Endothelial cell of umbilical vein (primary cell): ENCODE data around the gene LNPEP. TPM values are rescaled to one million over a fixed set of nuclear protein-coding genes. Genes with fewer than 3 reads are reported as not detected.

Experiments
- BruUV-seq: library from RNA; stranded (reverse); fragments of 400-500 nt; replicated peaks from 2 replicates; lab custom pipeline; 2021; lab: Mats Ljungman, UMichigan
- CTCF ChIA-PET: fragments of 300-600, 350-600 bp; sonication (Branson Sonifier 250); formaldehyde crosslinking; loops from one replicate; lab custom pipeline; 2021; ENCODE audit warnings: antibody characterized with exemption, inconsistent platforms; lab: Charles Lee
- POLR2A ChIA-PET: fragments of 300-600, 350-600 bp; sonication (Branson Sonifier 250); formaldehyde crosslinking; loops from one replicate; lab custom pipeline; 2021; ENCODE audit warnings: antibody characterized with exemption, inconsistent platforms; lab: Charles Lee
- DNase-seq: peaks from one replicate; pipeline ENCODE4 v3.0.0-alpha.2; 2011; ENCODE audit warnings: low read depth, low spot score
- FAIRE-seq: peaks from 2 replicates; lab custom pipeline; 2011; peaks lifted over from hg19 to GRCh38; lab: Jason Lieb, UNC
- H2AFZ ChIP-seq: 2 replicates; pipeline ENCODE4 v1.6.0; 2012; ENCODE audit warnings: low read depth, low read length, control low read depth, inconsistent platforms
- H3K27ac ChIP-seq: 2 replicates; pipeline ENCODE4 v1.5.1; 2011; ENCODE audit warnings: low read depth, mild to moderate bottlenecking, control low read depth, low read length, moderate library complexity; ENCODE audit not compliant: insufficient read depth
- H3K27me3 ChIP-seq, 2 experiments: 2 replicates each; pipeline versions ENCODE4 v1.6.0 to v1.6.1; 2011; ENCODE audit warnings: low read length in 2 of 2, mixed read lengths in 1 of 2; ENCODE audit not compliant: control insufficient read depth in 2 of 2, insufficient read depth in 2 of 2
- H3K36me3 ChIP-seq, 2 experiments: 2 replicates in 1 of 2; 3 replicates in 1 of 2; pipeline ENCODE4 v1.5.1; 2011; ENCODE audit warnings: low read length in 2 of 2, mild to moderate bottlenecking in 1 of 2, moderate library complexity in 1 of 2; ENCODE audit not compliant: control insufficient read depth in 2 of 2, insufficient read depth in 2 of 2; ENCODE audit errors: extremely low read depth in 1 of 2
- H3K4me1 ChIP-seq: 3 replicates; pipeline ENCODE4 v1.5.1; 2011; ENCODE audit warnings: mild to moderate bottlenecking, low read length; ENCODE audit not compliant: control insufficient read depth, insufficient read depth; ENCODE audit errors: extremely low read depth
- H3K4me2 ChIP-seq: 2 replicates; pipeline ENCODE4 v1.6.1; 2011; ENCODE audit warnings: low read length, control low read depth, mixed read lengths; ENCODE audit not compliant: insufficient read depth
- H3K4me3 ChIP-seq, 3 experiments: fragments of 200-600 bp in 1 of 3; sonication (generic), shearing (Covaris generic) in 1 of 3; replicated peaks in 1 of 3; 2 replicates each; pipeline ENCODE4 v1.5.1; 2011 to 2016; ENCODE audit warnings: control low read depth in 3 of 3, low read length in 3 of 3, mild to moderate bottlenecking in 2 of 3, inconsistent platforms in 1 of 3, low read depth in 1 of 3, moderate library complexity in 1 of 3; ENCODE audit not compliant: insufficient read depth in 1 of 3
- H3K79me2 ChIP-seq: 2 replicates; pipeline ENCODE4 v1.6.0; 2012; ENCODE audit warnings: low read length, inconsistent platforms; ENCODE audit not compliant: control insufficient read depth, insufficient read depth
- H3K9ac ChIP-seq: replicated peaks from 2 replicates; pipeline ENCODE3; 2011; ENCODE audit warnings: low read length, control low read depth; ENCODE audit not compliant: insufficient read depth; ENCODE audit errors: extremely low read depth
- H3K9me1 ChIP-seq: replicated peaks from 3 replicates; pipeline ENCODE4 v1.6.0; 2011; ENCODE audit warnings: mild to moderate bottlenecking, low read length; ENCODE audit not compliant: control insufficient read depth, insufficient read depth; ENCODE audit errors: extremely low read depth
- H3K9me3 ChIP-seq: replicated peaks from 2 replicates; pipeline ENCODE4 v1.5.1; 2012; ENCODE audit warnings: low read length, inconsistent platforms; ENCODE audit not compliant: control insufficient read depth, insufficient read depth
- H4K20me1 ChIP-seq: replicated peaks from 2 replicates; pipeline ENCODE3; 2011; ENCODE audit warnings: mild to moderate bottlenecking, low read length; ENCODE audit not compliant: control insufficient read depth, insufficient read depth; ENCODE audit errors: extremely low read depth
- CTCF ChIP-seq, 2 donors: IDR thresholded peaks; 1 replicate in 1 of 2; 2 replicates in 1 of 2; pipeline ENCODE4 v1.5.1; 2011; ENCODE audit warnings: low read length in 2 of 2, mild to moderate bottlenecking in 2 of 2, moderate library complexity in 2 of 2, control low read depth in 1 of 2, inconsistent platforms in 1 of 2, low read depth in 1 of 2; ENCODE audit not compliant: insufficient read depth in 1 of 2; ENCODE audit errors: extremely low read depth in 1 of 2
- EZH2 ChIP-seq: IDR thresholded peaks from 2 replicates; pipeline ENCODE4 v1.6.1; 2012; ENCODE audit warnings: borderline replicate concordance, low read depth, mild to moderate bottlenecking, moderate library complexity, low read length, inconsistent platforms; ENCODE audit not compliant: severe bottlenecking
- FOS ChIP-seq: IDR thresholded peaks from 2 replicates; pipeline ENCODE4 v1.6.1; 2011; ENCODE audit warnings: mild to moderate bottlenecking, low read length, moderate library complexity, borderline replicate concordance; ENCODE audit not compliant: insufficient read depth
- GATA2 ChIP-seq: IDR thresholded peaks from 2 replicates; pipeline ENCODE4 v1.7.0; 2011; ENCODE audit warnings: low read depth, mild to moderate bottlenecking, moderate library complexity, mixed read lengths, low read length; ENCODE audit not compliant: insufficient read length, insufficient read depth
- JUN ChIP-seq: IDR thresholded peaks from 2 replicates; pipeline ENCODE4 v1.6.1; 2011; ENCODE audit warnings: borderline replicate concordance, low read depth; ENCODE audit not compliant: insufficient read length, insufficient read depth
- MAX ChIP-seq: IDR thresholded peaks from 2 replicates; pipeline ENCODE4 v1.6.1; 2011; ENCODE audit not compliant: insufficient read depth, insufficient read length
- MYC ChIP-seq: IDR thresholded peaks from one replicate; pipeline ENCODE4 v1.6.1; 2011; ENCODE audit warnings: mild to moderate bottlenecking, low read depth, low read length
- POLR2A ChIP-seq: IDR thresholded peaks from 2 replicates; pipeline ENCODE4 v1.6.1; 2012; ENCODE audit warnings: low read depth, mild to moderate bottlenecking, control low read depth, low read length
- POLR2AphosphoS5 ChIP-seq: IDR thresholded peaks from 2 replicates; pipeline ENCODE4 v1.6.1; 2012; ENCODE audit warnings: low read depth, mild to moderate bottlenecking, control low read depth, low read length, moderate library complexity; ENCODE audit not compliant: insufficient read depth
- dilution Hi-C: fragments of 300-500 bp; cut with MboI; formaldehyde crosslinking; loops from one replicate; pipeline ENCODE4 v1.15.0; 2019; ENCODE audit warnings: low sequenced_read_pairs; ENCODE audit not compliant: extremely low pct_ligation_motif_present
- intact Hi-C: fragments of 100-400 bp; cut with micrococcal nuclease; formaldehyde crosslinking; loops from one replicate; pipeline ENCODE4 v1.10.0; 2022
- polyA plus RNA-seq, 4 experiments: library from polyadenylated mRNA; depleted of rRNA in 3 of 4; stranded (reverse) in 3 of 4; unstranded in 1 of 4; fragments of >200 nt; gene quantifications; 2 replicates each; pipeline versions ENCODE4 v1.2.1 to v1.2.3, GENCODE V29; 2011 to 2012; ENCODE audit warnings: missing spikeins in 1 of 4
- total RNA-seq: library from RNA; stranded (reverse); gene quantifications from 2 replicates; pipeline ENCODE4 v1.2.3, GENCODE V29; 2021

LNPEP gene
- total and polyA plus RNA-seq, 2 donors (not counting 3 experiments of a cell fraction or from before 2014, with no cell fraction given) = 7.0 to 23.5 TPM

GRCh38 chr5:96941140-96941539, 5.3 kb downstream of the LNPEP start:
- Histone ChIP-seq H3K9ac (no peak overlapping the region), H3K9me1 (no peaks in the 10 kb centered on the region), H3K4me1 (peaks cover 5% of the 10 kb centered on the region), H3K36me3 (no peaks in the 10 kb centered on the region), H3K9me3 (no peaks in the 10 kb centered on the region), H3K27me3 (no peaks in the 10 kb centered on the region), H3K4me3 (no peak overlapping the region), H4K20me1 (peaks cover 2% of the 10 kb centered on the region), H2AFZ (no peak overlapping the region), H3K27ac (no peak overlapping the region), H3K4me2 (no peak overlapping the region), H3K79me2 (peaks cover 43% of the 10 kb centered on the region)
- ChIA-PET CTCF (interaction anchor here (1.3 to 1.5 kb wide), 2 partner anchors 18 to 202 kb away, joined by 3 to 4 read pairs; partner anchors contain the start of gene LIX1), POLR2A (interaction anchor here (0.5 kb wide), 1 partner anchor 1930 kb away, joined by 13 read pairs; no protein-coding TSS in a partner anchor)
- FAIRE-seq (no peak), DNase-seq (no peak)
- intact Hi-C loops = no loop called here
- TF ChIP-seq EZH2 (no peak), GATA2 (no peak), POLR2A (no peak), MYC (no peak), POLR2AphosphoS5 (no peak), MAX (no peak), CTCF (IDR thresholded peaks at IDR 0.05; ENCODE audit: extremely low read depth in 1 of 2, insufficient read depth in 1 of 2, low read depth in 1 of 2, low read length in 2 of 2) (no peak), FOS (no peak), JUN (no peak)
- no TSS peak for BruUV-seq
- dilution Hi-C loops = no loop called here
